A549 (cell line): ENCODE measurements around the gene SELENOO. TPM values are rescaled to one million over a fixed set of nuclear protein-coding genes. Genes with fewer than 3 reads are reported as not detected.

Source experiments
- ATAC-seq, 2 experiments: fragments of 200-7000 bp in 1 of 2; fragments of >200 bp in 1 of 2; cut with Nextera tagmentation in 1 of 2; cut with Tn5 transposase in 1 of 2; 3 replicates each; pipeline versions ENCODE4 v1.8.0 to v1.9.1; 2018 to 2020; ENCODE audit warnings: mild to moderate bottlenecking in 1 of 2, moderate library complexity in 1 of 2
- CTCF ChIA-PET: fragments of 300-600 bp; sonication (Branson Sonifier 250); formaldehyde crosslinking; extraction: SDS; loops from one replicate; lab custom pipeline; 2021; ENCODE audit warnings: antibody characterized with exemption, inconsistent platforms; lab: Yijun Ruan, JAX
- POLR2A ChIA-PET: fragments of 350-600 bp; formaldehyde crosslinking; extraction: SDS; loops from one replicate; lab custom pipeline; 2021; ENCODE audit warnings: antibody characterized with exemption, inconsistent platforms; lab: Yijun Ruan, JAX
- DNase-seq, 2 experiments: peaks; one replicate each; pipeline versions ENCODE4 v3.0.0 to v3.0.0-alpha.2; 2011 to 2016; ENCODE audit warnings: low read depth in 1 of 2, low spot score in 1 of 2
- FAIRE-seq: peaks from 2 replicates; lab custom pipeline; 2011; peaks lifted over from hg19 to GRCh38; lab: Jason Lieb, UNC
- H3K27ac ChIP-seq, 2 experiments: fragments of >200 bp; sonication (Bioruptor Twin); formaldehyde crosslinking; 3 replicates each; pipeline ENCODE4 v1.5.1; 2016 to 2017
- H3K4me1 ChIP-seq: fragments of >200 bp; sonication (Bioruptor Twin); formaldehyde crosslinking; 3 replicates; pipeline ENCODE4 v1.6.1; 2016
- H3K4me2 ChIP-seq: fragments of >200 bp; sonication (Bioruptor Twin); formaldehyde crosslinking; 3 replicates; pipeline ENCODE4 v1.6.1; 2016
- H3K4me3 ChIP-seq: fragments of >200 bp; sonication (Bioruptor Twin); formaldehyde crosslinking; 3 replicates; pipeline ENCODE4 v1.5.1; 2016
- H3K9me3 ChIP-seq: fragments of >200 bp; sonication (Bioruptor Twin); formaldehyde crosslinking; 3 replicates; pipeline ENCODE4 v1.6.1; 2016
- CBX2 ChIP-seq: fragments of 200-600 bp; sonication (generic); IDR thresholded peaks from 2 replicates; pipeline ENCODE4 v1.6.1; 2016; ENCODE audit warnings: low read depth, mild to moderate bottlenecking, borderline replicate concordance
- CHD2 ChIP-seq: fragments of 150-350 bp; IDR thresholded peaks from 2 replicates; pipeline ENCODE4 v1.6.1; 2014; ENCODE audit warnings: low read length; ENCODE audit not compliant: partially characterized antibody
- FOSB ChIP-seq: fragments of 250-450 bp; sonication (Bioruptor Pico); IDR thresholded peaks from 2 replicates; pipeline ENCODE4 v1.5.0; 2020; ENCODE audit warnings: mild to moderate bottlenecking, moderate library complexity
- FOSL2 ChIP-seq, 2 experiments: fragments of 450-650 bp in 1 of 2; fragments of >200 bp in 1 of 2; sonication (Bioruptor Twin) in 1 of 2; formaldehyde crosslinking; IDR thresholded peaks; 2 replicates each; pipeline versions ENCODE4 v1.5.0 to v1.6.1; 2016 to 2020; ENCODE audit warnings: mild to moderate bottlenecking in 1 of 2, moderate library complexity in 1 of 2
- FOXS1 ChIP-seq: fragments of 250-450 bp; sonication (Bioruptor Pico); IDR thresholded peaks from 2 replicates; pipeline ENCODE4 v1.5.0; 2020; ENCODE audit warnings: mild to moderate bottlenecking, moderate library complexity
- HDAC2 ChIP-seq: fragments of 200-600 bp; sonication (generic); IDR thresholded peaks from 2 replicates; pipeline ENCODE4 v1.6.1; 2016
- HEYL ChIP-seq: fragments of 250-450 bp; sonication (Bioruptor Pico); IDR thresholded peaks from 2 replicates; pipeline ENCODE4 v1.8.0; 2021; ENCODE audit warnings: mild to moderate bottlenecking, moderate library complexity
- MYC ChIP-seq: IDR thresholded peaks from 2 replicates; pipeline ENCODE4 v1.6.1; 2012; ENCODE audit warnings: mild to moderate bottlenecking, inconsistent platforms, low read length, improper control_type of control experiment, borderline replicate concordance
- PHF8 ChIP-seq: fragments of 200-600 bp; sonication (generic); IDR thresholded peaks from 2 replicates; pipeline ENCODE4 v1.6.1; 2016; ENCODE audit warnings: low read depth, mild to moderate bottlenecking, antibody characterized with exemption, moderate library complexity, borderline replicate concordance
- RAD21 ChIP-seq, 2 experiments: fragments of >200 bp in 1 of 2; sonication (Bioruptor Twin) in 1 of 2; formaldehyde crosslinking in 1 of 2; IDR thresholded peaks in 1 of 2; conservative IDR thresholded peaks in 1 of 2; 2 replicates in 1 of 2; 3 replicates in 1 of 2; pipeline ENCODE4 v1.6.1; 2012 to 2018; ENCODE audit warnings: inconsistent platforms in 1 of 2
- RARB ChIP-seq: fragments of 250-450 bp; sonication (Bioruptor Pico); IDR thresholded peaks from 2 replicates; pipeline ENCODE4 v1.8.0; 2021; ENCODE audit warnings: mild to moderate bottlenecking, moderate library complexity
- REST ChIP-seq: fragments of 200-600 bp; sonication (generic); IDR thresholded peaks from 2 replicates; pipeline ENCODE4 v1.6.1; 2016; ENCODE audit warnings: antibody characterized with exemption, mild to moderate bottlenecking, moderate library complexity
- RNF2 ChIP-seq: fragments of 200-600 bp; sonication (generic); IDR thresholded peaks from 2 replicates; pipeline ENCODE4 v1.6.1; 2016; ENCODE audit warnings: low read depth, mild to moderate bottlenecking, antibody characterized with exemption, moderate library complexity, borderline replicate concordance
- TFCP2L1 ChIP-seq: fragments of 250-450 bp; sonication (Bioruptor Pico); IDR thresholded peaks from 2 replicates; pipeline ENCODE4 v1.5.0; 2021; ENCODE audit warnings: mild to moderate bottlenecking
- WGBS: methylation state at CpG from one replicate; pipeline ENCODE4 v1.1.6; 2017; ENCODE audit errors: missing lambda C conversion rate; 5-methylcytosine and 5-hydroxymethylcytosine counted together
- polyA plus RNA-seq, 4 experiments: library from polyadenylated mRNA; depleted of rRNA in 3 of 4; stranded (reverse); fragments of >200 nt; fragmentation: RNase III in 1 of 4; extraction: RNeasy Plus Mini Kit Qiagen cat#74134 plus additional on column Dnase treatment in 1 of 4; gene quantifications; 2 replicates in 3 of 4; 3 replicates in 1 of 4; pipeline ENCODE4 v1.2.3, GENCODE V29; 2011 to 2017
- TF ChIP-seq, protein P1 (sequence below): fragments of 150-350 bp; IDR thresholded peaks from 2 replicates; pipeline ENCODE4 v1.6.1; 2014; ENCODE audit warnings: low read depth, mild to moderate bottlenecking, low read length

The SELENOO gene
- polyA plus RNA-seq, 2 of the 4 experiments (the other 2 are of a cell fraction): 7.8 to 14.7 TPM

- H3K27ac ChIP-seq: no peak overlapping the region
- FAIRE-seq: no peak
- peaks cover 16% of the 10 kb centered on the region for H3K4me1 ChIP-seq
- no peaks in the 10 kb centered on the region for H3K9me3 ChIP-seq
- H3K4me2 ChIP-seq: no peak overlapping the region
- POLR2A ChIA-PET: no interaction called here
- ATAC-seq: no peak
- no peak for DNase-seq
- TF ChIP-seq MYC (no peak), HDAC2 (no peak), RARB (CRISPR knock-in tag) (no peak), HEYL (CRISPR knock-in tag) (no peak), TFCP2L1 (no peak), FOSB (CRISPR knock-in tag) (no peak), CBX2 (no peak), REST (no peak), PHF8 (no peak)
- CTCF ChIA-PET: interaction anchor here (1.0 to 3.1 kb wide), 5 partner anchors 10 to 48 kb away, joined by 3 to 15 read pairs (median 4); no protein-coding TSS in a partner anchor
- WGBS: 93% methylated on average over 20 of the region's 44 CpGs
- no peak overlapping the region for H3K4me3 ChIP-seq
Observed at GRCh38 chr22:50194037-50194805, 6.6 kb upstream of the SELENOO start.

DNA sequence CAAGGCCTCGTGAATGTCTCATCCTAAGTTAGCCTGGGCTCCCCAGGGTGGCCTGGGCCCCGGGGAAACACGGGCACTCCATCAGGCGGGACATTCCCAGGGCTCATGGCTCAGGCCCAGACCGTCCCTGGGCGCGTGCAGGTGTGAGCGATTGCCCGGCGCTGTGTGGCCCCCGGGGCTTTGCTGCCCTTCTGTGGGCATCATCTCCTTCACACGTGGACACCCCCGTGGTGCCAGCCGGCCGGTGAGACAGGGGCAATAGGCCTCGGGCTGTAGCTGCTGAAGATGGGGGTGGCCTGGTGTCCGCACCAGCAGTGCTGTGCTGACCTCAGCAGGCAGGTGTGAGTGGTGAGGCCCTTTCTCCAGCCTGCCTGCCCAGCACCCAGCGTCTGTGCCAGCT, 4.6 kb upstream of the SELENOO start:
- no peak for FAIRE-seq
- no peak for TF ChIP-seq MYC
- TF ChIP-seq, protein P1, sequence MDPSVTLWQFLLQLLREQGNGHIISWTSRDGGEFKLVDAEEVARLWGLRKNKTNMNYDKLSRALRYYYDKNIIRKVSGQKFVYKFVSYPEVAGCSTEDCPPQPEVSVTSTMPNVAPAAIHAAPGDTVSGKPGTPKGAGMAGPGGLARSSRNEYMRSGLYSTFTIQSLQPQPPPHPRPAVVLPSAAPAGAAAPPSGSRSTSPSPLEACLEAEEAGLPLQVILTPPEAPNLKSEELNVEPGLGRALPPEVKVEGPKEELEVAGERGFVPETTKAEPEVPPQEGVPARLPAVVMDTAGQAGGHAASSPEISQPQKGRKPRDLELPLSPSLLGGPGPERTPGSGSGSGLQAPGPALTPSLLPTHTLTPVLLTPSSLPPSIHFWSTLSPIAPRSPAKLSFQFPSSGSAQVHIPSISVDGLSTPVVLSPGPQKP: no peak
- TF ChIP-seq RNF2: no peak
- TF ChIP-seq FOSL2 (IDR thresholded peaks at IDR 0.05): no peak
- TF ChIP-seq FOSL2 (CRISPR knock-in tag; IDR thresholded peaks at IDR 0.05): no peak
- no peak for TF ChIP-seq FOXS1
- TF ChIP-seq RAD21 (conservative IDR thresholded peaks at IDR 0.05 in 1 of 2, IDR thresholded peaks at IDR 0.05 in 1 of 2): no peak
- no peak for TF ChIP-seq CHD2
- TF ChIP-seq, all 56 proteins: peak for 0
- H3K4me1 ChIP-seq: peaks cover 1% of the 10 kb centered on the region
- WGBS: 89% methylated on average over 1 of the region's 18 CpGs
- DNase-seq (no peak), ATAC-seq (no peak)
- ChIA-PET POLR2A (no interaction called here), CTCF (interaction anchor here (1.2 kb wide), 1 partner anchor 49 kb away, joined by 5 read pairs; no protein-coding TSS in a partner anchor)
- no peak overlapping the region for H3K4me2 ChIP-seq
- H3K9me3 ChIP-seq: no peaks in the 10 kb centered on the region
- H3K27ac ChIP-seq: no peak overlapping the region
- no peak overlapping the region for H3K4me3 ChIP-seq
